Measurements from ENCODE around the gene IL20RB. TPM values are rescaled to one million over a fixed set of nuclear protein-coding genes. Genes with fewer than 3 reads are reported as not detected.

IL20RB gene
- total and polyA plus RNA-seq, 2 donors from 2014 or later = 0.79 TPM; not detected in 1

DNA sequence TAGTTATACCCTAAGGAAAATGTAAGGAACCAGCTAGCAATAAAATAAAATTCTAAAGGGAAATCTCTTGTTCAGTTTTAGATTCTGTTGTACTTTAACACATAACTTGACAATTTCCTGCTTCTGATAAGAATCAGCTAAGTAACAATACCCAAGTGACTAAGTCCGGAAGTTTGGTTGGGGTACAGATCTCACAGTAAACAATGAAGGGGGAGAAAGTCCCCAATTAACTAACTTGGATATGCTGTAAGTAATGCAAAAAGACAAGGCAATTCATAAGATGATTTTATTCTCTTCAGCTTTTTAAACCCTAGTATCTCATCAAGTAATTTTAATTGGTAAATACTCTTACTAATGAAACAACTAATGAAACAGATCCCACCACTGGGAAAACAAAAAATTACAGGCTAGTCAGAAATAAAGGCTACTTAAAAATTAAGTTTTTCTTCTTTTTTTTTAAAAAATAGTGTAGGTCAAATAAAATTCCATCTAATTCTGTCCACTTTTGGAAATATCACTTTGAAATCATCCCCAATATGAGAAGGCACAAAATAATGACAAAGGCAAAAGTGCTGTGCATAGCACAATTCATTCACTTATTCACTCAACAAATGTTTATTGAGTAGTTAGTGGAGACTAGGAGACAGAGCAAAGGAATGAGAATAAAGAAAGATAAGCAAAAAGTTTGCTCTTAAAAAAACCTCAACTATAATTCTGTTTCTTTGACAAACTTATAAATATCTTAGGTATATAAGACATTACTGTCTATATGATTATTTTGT is 37.8 kb upstream of the IL20RB start:
- intact Hi-C loops (cut with DNase I) = no loop called here
- Histone ChIP-seq H3K27ac (ENCODE audit: low read depth in 2 of 2, low read length in 2 of 2) (no peak overlapping the region), H3K9me3 (ENCODE audit: control insufficient read depth in 2 of 3, insufficient read depth in 1 of 3, low read length in 3 of 3) (peaks cover 0 to 2% (median 0%) of the 10 kb centered on the region in 3 donors), H3K27me3 (ENCODE audit: control insufficient read depth, insufficient read depth, low read length) (no peaks in the 10 kb centered on the region), H3K4me3 (ENCODE audit: low read length in 3 of 3) (no peak overlapping the region), H3K9ac (ENCODE audit: low read length in 3 of 3) (no peak overlapping the region), H3K36me3 (ENCODE audit: control insufficient read depth in 2 of 3, insufficient read depth in 3 of 3, low read length in 3 of 3) (no peaks in the 10 kb centered on the region), H3K4me1 (ENCODE audit: control insufficient read depth in 2 of 3, insufficient read depth in 2 of 3, low read depth in 1 of 3, low read length in 3 of 3) (no peaks in the 10 kb centered on the region)
- FAIRE-seq (no peak), DNase-seq (peak in 1 of 5 donors; percentile 16)
- TF ChIP-seq, protein P1, sequence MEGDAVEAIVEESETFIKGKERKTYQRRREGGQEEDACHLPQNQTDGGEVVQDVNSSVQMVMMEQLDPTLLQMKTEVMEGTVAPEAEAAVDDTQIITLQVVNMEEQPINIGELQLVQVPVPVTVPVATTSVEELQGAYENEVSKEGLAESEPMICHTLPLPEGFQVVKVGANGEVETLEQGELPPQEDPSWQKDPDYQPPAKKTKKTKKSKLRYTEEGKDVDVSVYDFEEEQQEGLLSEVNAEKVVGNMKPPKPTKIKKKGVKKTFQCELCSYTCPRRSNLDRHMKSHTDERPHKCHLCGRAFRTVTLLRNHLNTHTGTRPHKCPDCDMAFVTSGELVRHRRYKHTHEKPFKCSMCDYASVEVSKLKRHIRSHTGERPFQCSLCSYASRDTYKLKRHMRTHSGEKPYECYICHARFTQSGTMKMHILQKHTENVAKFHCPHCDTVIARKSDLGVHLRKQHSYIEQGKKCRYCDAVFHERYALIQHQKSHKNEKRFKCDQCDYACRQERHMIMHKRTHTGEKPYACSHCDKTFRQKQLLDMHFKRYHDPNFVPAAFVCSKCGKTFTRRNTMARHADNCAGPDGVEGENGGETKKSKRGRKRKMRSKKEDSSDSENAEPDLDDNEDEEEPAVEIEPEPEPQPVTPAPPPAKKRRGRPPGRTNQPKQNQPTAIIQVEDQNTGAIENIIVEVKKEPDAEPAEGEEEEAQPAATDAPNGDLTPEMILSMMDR (IDR thresholded peaks at IDR 0.05; ENCODE audit: borderline replicate concordance, extremely low read depth, insufficient read depth) = no peak

GRCh38 chr3:136920904-136921611 is 36.7 kb upstream of the IL20RB start:
- peak overlapping the region in 1 of 2 donors; percentile 9 for H3K27ac ChIP-seq (ENCODE audit: low read depth in 2 of 2, low read length in 2 of 2)
- H3K36me3 ChIP-seq (ENCODE audit: control insufficient read depth in 2 of 3, insufficient read depth in 3 of 3, low read length in 3 of 3) = no peaks in the 10 kb centered on the region
- FAIRE-seq = no peak

GRCh38 chr3:136925425-136926190 is 32.2 kb upstream of the IL20RB start:
- no peak for FAIRE-seq
- H3K27me3 ChIP-seq (ENCODE audit: control insufficient read depth, insufficient read depth, low read length) = no peaks in the 10 kb centered on the region
- peaks cover 0 to 4% (median 0%) of the 10 kb centered on the region in 3 donors for H3K36me3 ChIP-seq (ENCODE audit: control insufficient read depth in 2 of 3, insufficient read depth in 3 of 3, low read length in 3 of 3)
- no peak overlapping the region for H3K9ac ChIP-seq (ENCODE audit: low read length in 3 of 3)
- H3K27ac ChIP-seq (ENCODE audit: low read depth in 2 of 2, low read length in 2 of 2) = no peak overlapping the region
- intact Hi-C loops (cut with DNase I) = no loop called here
- DNase-seq = no peak
- TF ChIP-seq, protein P1 (IDR thresholded peaks at IDR 0.05; ENCODE audit: borderline replicate concordance, extremely low read depth, insufficient read depth) = no peak
- no peaks in the 10 kb centered on the region for H3K4me1 ChIP-seq (ENCODE audit: control insufficient read depth in 2 of 3, insufficient read depth in 2 of 3, low read depth in 1 of 3, low read length in 3 of 3)
- H3K4me3 ChIP-seq (ENCODE audit: low read length in 3 of 3) = no peak overlapping the region
- peaks cover 0 to 2% (median 0%) of the 10 kb centered on the region in 3 donors for H3K9me3 ChIP-seq (ENCODE audit: control insufficient read depth in 2 of 3, insufficient read depth in 1 of 3, low read length in 3 of 3)

More at GRCh38 chr3:136920904-136921611, 36.7 kb upstream of the IL20RB start:
- Histone ChIP-seq H3K4me1 (ENCODE audit: control insufficient read depth in 2 of 3, insufficient read depth in 2 of 3, low read depth in 1 of 3, low read length in 3 of 3) (no peaks in the 10 kb centered on the region), H3K9me3 (ENCODE audit: control insufficient read depth in 2 of 3, insufficient read depth in 1 of 3, low read length in 3 of 3) (peaks cover 0 to 2% (median 0%) of the 10 kb centered on the region in 3 donors), H3K4me3 (ENCODE audit: low read length in 3 of 3) (no peak overlapping the region), H3K27me3 (ENCODE audit: control insufficient read depth, insufficient read depth, low read length) (no peaks in the 10 kb centered on the region), H3K9ac (ENCODE audit: low read length in 3 of 3) (no peak overlapping the region)
- intact Hi-C loops (cut with DNase I) = no loop called here
- TF ChIP-seq, protein P1 (IDR thresholded peaks at IDR 0.05; ENCODE audit: borderline replicate concordance, extremely low read depth, insufficient read depth) = no peak
- no peak for DNase-seq
